ENCODE measurements around the gene SS18L1.
"Not testable (repeated sequence)": the region's sequence is repeated elsewhere in the genome, so short reads cannot be mapped to it uniquely, and the experiment has no call there.

Gene SS18L1

GRCh38 chr20:62143081-62143956, at the start of gene SS18L1, which contains the start of gene PSMA7:
TSS of gene SS18L1 (plus strand) at chr20:62143769. CDS start at chr20:62143821, 52 bp downstream.
TSS of gene PSMA7 (minus strand) at chr20:62143394. CDS start at chr20:62143303, 91 bp downstream.
- DNase-seq, result peak; percentile 91

GRCh38 chr20:62096421-62097380, 46.9 kb upstream of the SS18L1 start:
- DNase-seq, result no peak

GRCh38 chr20:62097881-62098407, 45.6 kb upstream of the SS18L1 start:
- DNase-seq, result no peak

- no peak for DNase-seq
Observed at GRCh38 chr20:62101078-62101477, 42.5 kb upstream of the SS18L1 start.

GRCh38 chr20:62103508-62104233, 39.9 kb upstream of the SS18L1 start:
- DNase-seq, result no peak

- no peak for DNase-seq
Observed at GRCh38 chr20:62104234-62104789, 39.3 kb upstream of the SS18L1 start.

GRCh38 chr20:62104791-62105345, 38.7 kb upstream of the SS18L1 start:
- no peak for DNase-seq

- DNase-seq, result no peak
Observed at GRCh38 chr20:62105592-62105991, 38.0 kb upstream of the SS18L1 start.

- DNase-seq, result no peak
Observed at GRCh38 chr20:62111148-62111547, 32.4 kb upstream of the SS18L1 start.

GRCh38 chr20:62112368-62112767, 31.2 kb upstream of the SS18L1 start:
- DNase-seq, result no peak

- no peak for DNase-seq
Observed at GRCh38 chr20:62114894-62115293, 28.7 kb upstream of the SS18L1 start.

GRCh38 chr20:62115800-62116407, 27.7 kb upstream of the SS18L1 start:
- not testable (repeated sequence) for DNase-seq

GRCh38 chr20:62116558-62117361, 26.8 kb upstream of the SS18L1 start:
- DNase-seq, result no peak

GRCh38 chr20:62117362-62117646, 26.3 kb upstream of the SS18L1 start:
- DNase-seq, result no peak

GRCh38 chr20:62117658-62118057, 25.9 kb upstream of the SS18L1 start:
- DNase-seq, result no peak

- DNase-seq, result no peak
Observed at GRCh38 chr20:62118113-62119043, 25.2 kb upstream of the SS18L1 start.

- no peak for DNase-seq
Observed at GRCh38 chr20:62119115-62119514, 24.5 kb upstream of the SS18L1 start.

- no peak for DNase-seq
Observed at GRCh38 chr20:62119591-62120364, 23.8 kb upstream of the SS18L1 start.

GRCh38 chr20:62120365-62120762, 23.2 kb upstream of the SS18L1 start:
- no peak for DNase-seq

Measured in GDM1 (cell line).